Measurements from ENCODE around the gene NDOR1. TPM values are rescaled to one million over a fixed set of nuclear protein-coding genes. Genes with fewer than 3 reads are reported as not detected.

NDOR1 gene
- total RNA-seq, 3 donors from 2014 or later = 15.9 to 19.7 (median 19.0) TPM

GRCh38 chr9:137206602-137207001, 1.1 kb downstream of the NDOR1 start:
- no peak for ATAC-seq
- Histone ChIP-seq H3K36me3 (ENCODE audit: low read depth) (no peaks in the 10 kb centered on the region), H3K4me1 (ENCODE audit: low read depth) (peaks cover 30% of the 10 kb centered on the region), H3K9me3 (no peaks in the 10 kb centered on the region), H3K4me3 (no peak overlapping the region)
- no peak for TF ChIP-seq CTCF (IDR thresholded peaks at IDR 0.05)
- DNase-seq = no peak
- intact Hi-C loops (cut with DNase I, micrococcal nuclease) = no loop called here

- no peak for ATAC-seq
- no peak for DNase-seq
- Histone ChIP-seq H3K9me3 (no peaks in the 10 kb centered on the region), H3K4me3 (no peak overlapping the region), H3K36me3 (ENCODE audit: low read depth) (no peaks in the 10 kb centered on the region), H3K4me1 (ENCODE audit: low read depth) (peaks cover 1% of the 10 kb centered on the region)
- no peak for TF ChIP-seq CTCF (IDR thresholded peaks at IDR 0.05)
- intact Hi-C loops (cut with DNase I, micrococcal nuclease) = no loop called here
These were observed 6.0 kb downstream of the NDOR1 start for GRCh38 chr9:137211532-137211931.

- no peak for ATAC-seq
- Histone ChIP-seq H3K9me3 (no peaks in the 10 kb centered on the region), H3K4me1 (ENCODE audit: low read depth) (no peaks in the 10 kb centered on the region), H3K4me3 (no peak overlapping the region), H3K36me3 (ENCODE audit: low read depth) (no peaks in the 10 kb centered on the region)
- DNase-seq = no peak
- intact Hi-C loops (cut with DNase I, micrococcal nuclease) = no loop called here
- no peak for TF ChIP-seq CTCF (IDR thresholded peaks at IDR 0.05)
These were observed 7.0 kb downstream of the NDOR1 start for GRCh38 chr9:137212520-137212919.

- peak in 1 of 3 donors; percentile 14 for DNase-seq
- H3K9me3 ChIP-seq = no peaks in the 10 kb centered on the region
- intact Hi-C loops (cut with DNase I, micrococcal nuclease) = no loop called here
- H3K4me1 ChIP-seq (ENCODE audit: low read depth) = peaks cover 6% of the 10 kb centered on the region
- H3K36me3 ChIP-seq (ENCODE audit: low read depth) = no peaks in the 10 kb centered on the region
- H3K4me3 ChIP-seq = no peak overlapping the region
- TF ChIP-seq CTCF (IDR thresholded peaks at IDR 0.05) = no peak
- no peak for ATAC-seq
These were observed 7.9 kb downstream of the NDOR1 start for GRCh38 chr9:137213160-137214060.

- intact Hi-C loops (cut with DNase I, micrococcal nuclease) = no loop called here
- H3K36me3 ChIP-seq (ENCODE audit: low read depth) = no peaks in the 10 kb centered on the region
- no peaks in the 10 kb centered on the region for H3K9me3 ChIP-seq
These were observed 9.1 kb downstream of the NDOR1 start for GRCh38 chr9:137214620-137215019.

More at GRCh38 chr9:137214620-137215019, 9.1 kb downstream of the NDOR1 start:
- no peak for ATAC-seq
- Histone ChIP-seq H3K4me1 (ENCODE audit: low read depth) (peaks cover 12% of the 10 kb centered on the region), H3K4me3 (no peak overlapping the region)
- TF ChIP-seq CTCF (IDR thresholded peaks at IDR 0.05) = no peak
- DNase-seq = no peak
